GM18868 (cell line): ENCODE results near the gene NUPR1.
"Not testable (repeated sequence)": the region's sequence is repeated elsewhere in the genome, so short reads cannot be mapped to it uniquely, and the experiment has no call there.

ENCODE experiments used
- ATAC-seq: cut with Tn5 transposase; IDR thresholded peaks from one replicate; pipeline ENCODE4 v1.9.1; 2021; ENCODE audit warnings: mild to moderate bottlenecking, moderate library complexity; ENCODE audit not compliant: unreplicated experiment

NUPR1 gene

GRCh38 chr16:28538733-28539596 is at the start of gene NUPR1:
TSS of gene NUPR1 (minus strand) at chr16:28538974. CDS start at chr16:28538907, 67 bp downstream.
- no peak for ATAC-seq

GRCh38 chr16:28587386-28587785 is 48.6 kb upstream of the NUPR1 start:
- no peak for ATAC-seq

GRCh38 chr16:28586466-28586865 is 47.7 kb upstream of the NUPR1 start:
- no peak for ATAC-seq

GRCh38 chr16:28585674-28586073 is 46.9 kb upstream of the NUPR1 start:
- no peak for ATAC-seq

- no peak for ATAC-seq
Measured at GRCh38 chr16:28580726-28581315, 42.0 kb upstream of the NUPR1 start.

GRCh38 chr16:28575446-28576109 is 36.8 kb upstream of the NUPR1 start:
- no peak for ATAC-seq

- no peak for ATAC-seq
Measured at GRCh38 chr16:28574925-28575324, 36.2 kb upstream of the NUPR1 start.

GRCh38 chr16:28573738-28574718 is 35.3 kb upstream of the NUPR1 start:
- ATAC-seq, result no peak

GRCh38 chr16:28572696-28573510 is 34.1 kb upstream of the NUPR1 start:
- no peak for ATAC-seq

GRCh38 chr16:28569968-28570752 is 31.4 kb upstream of the NUPR1 start:
- no peak for ATAC-seq

- ATAC-seq, result no peak
Measured at GRCh38 chr16:28569021-28569420, 30.2 kb upstream of the NUPR1 start.

- ATAC-seq, result no peak
Measured at GRCh38 chr16:28567292-28567691, 28.5 kb upstream of the NUPR1 start.

GRCh38 chr16:28566233-28566925 is 27.6 kb upstream of the NUPR1 start:
- ATAC-seq, result not testable (repeated sequence)

GRCh38 chr16:28563218-28563617 is 24.4 kb upstream of the NUPR1 start:
- ATAC-seq, result no peak

- ATAC-seq, result no peak
Measured at GRCh38 chr16:28562199-28562598, 23.4 kb upstream of the NUPR1 start.

GRCh38 chr16:28561557-28562187 is 22.9 kb upstream of the NUPR1 start:
- no peak for ATAC-seq

- ATAC-seq, result no peak
Measured at GRCh38 chr16:28558456-28558855, 19.7 kb upstream of the NUPR1 start.

GRCh38 chr16:28556914-28557320 is 18.1 kb upstream of the NUPR1 start:
- no peak for ATAC-seq
